GM23248 (cell line): Measurements from ENCODE around the gene LDLRAD2.

Experiments used
- EZH2 ChIP-seq: fragments of 200-600 bp; sonication (generic); IDR thresholded peaks from 2 replicates; pipeline ENCODE4 v1.6.1; 2018; ENCODE audit warnings: antibody characterized with exemption, mild to moderate bottlenecking; ENCODE audit not compliant: insufficient read depth, poor library complexity, severe bottlenecking
- EZH2phosphoT487 ChIP-seq: fragments of 200-600 bp; sonication (generic); IDR thresholded peaks from 2 replicates; pipeline ENCODE4 v1.6.1; 2018; ENCODE audit warnings: antibody characterized with exemption, moderate library complexity, mild to moderate bottlenecking, low read depth; ENCODE audit not compliant: insufficient read depth

- no peak for TF ChIP-seq EZH2
- TF ChIP-seq EZH2phosphoT487, result no peak
Measured at GRCh38 chr1:21825393-21825792, 13.3 kb downstream of the LDLRAD2 start.
